ES-I3 (cell line): ENCODE data around the gene HIBCH.
"Not testable (repeated sequence)": the region's sequence is repeated elsewhere in the genome, so short reads cannot be mapped to it uniquely, and the experiment has no call there.

Experiments used
- H3K36me3 ChIP-seq: 2 replicates; pipeline ENCODE4 v1.6.1; 2013; ENCODE audit warnings: mild to moderate bottlenecking, low read length, control low read depth, moderate library complexity; ENCODE audit not compliant: insufficient read depth
- H3K4me1 ChIP-seq: 2 replicates; pipeline ENCODE4 v1.6.1; 2013; ENCODE audit warnings: mild to moderate bottlenecking, control low read depth, low read length; ENCODE audit not compliant: insufficient read depth
- H3K9ac ChIP-seq: 2 replicates; pipeline ENCODE4 v1.6.1; 2013; ENCODE audit warnings: low read depth, mild to moderate bottlenecking, low read length, moderate library complexity
- H3K9me3 ChIP-seq: 2 replicates; pipeline ENCODE4 v1.6.1; 2013; ENCODE audit warnings: mild to moderate bottlenecking, low read length, moderate library complexity; ENCODE audit not compliant: control insufficient read depth, insufficient read depth

Gene HIBCH

DNA sequence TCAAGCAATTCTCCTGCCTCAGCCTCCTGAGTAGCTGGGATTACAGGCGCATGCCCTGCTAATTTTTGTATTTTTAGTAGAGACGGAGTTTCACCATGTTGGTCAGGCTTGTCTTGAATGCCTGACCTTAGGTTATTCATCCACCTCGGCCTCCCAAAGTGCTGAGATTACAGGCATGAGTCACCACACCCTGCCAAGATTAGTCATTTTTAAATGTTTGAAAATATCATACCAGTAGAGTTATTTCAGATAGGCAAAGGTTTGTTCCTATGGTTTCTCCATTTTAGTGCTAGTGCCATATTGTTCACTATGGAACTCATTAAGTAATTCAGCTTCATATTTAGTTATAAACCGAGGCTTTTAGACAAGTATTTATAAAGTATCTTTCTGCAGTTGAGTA, 52.3 kb downstream of the HIBCH start:
- Histone ChIP-seq H3K4me1 (no peaks in the 10 kb centered on the region), H3K9me3 (no peaks in the 10 kb centered on the region; the same call in 1 of the 2 replicates), H3K9ac (no peak overlapping the region), H3K36me3 (no peaks in the 10 kb centered on the region)

DNA sequence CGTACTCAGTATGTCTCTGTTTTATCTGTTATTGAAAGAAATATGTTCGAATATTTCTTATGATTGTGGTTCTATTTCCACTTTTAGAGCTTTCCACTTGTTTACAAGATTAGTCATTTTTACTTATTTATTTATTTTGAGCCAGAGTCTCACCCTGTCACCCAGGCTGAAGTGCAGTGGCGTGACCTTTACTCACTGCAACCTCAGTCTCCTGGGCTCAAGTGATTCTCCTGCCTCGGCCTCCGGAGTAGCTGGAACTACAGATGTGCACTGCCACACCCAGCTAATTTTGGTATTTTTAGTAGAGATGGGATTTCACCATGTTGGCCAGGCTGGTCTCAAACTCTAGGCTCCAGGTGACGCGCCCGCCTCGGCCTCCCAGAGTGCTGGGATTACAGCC, 53.3 kb downstream of the HIBCH start:
- Histone ChIP-seq H3K9me3 (no peaks in the 10 kb centered on the region; the same call in 1 of the 2 replicates), H3K9ac (no peak overlapping the region), H3K36me3 (no peaks in the 10 kb centered on the region), H3K4me1 (no peaks in the 10 kb centered on the region)

DNA sequence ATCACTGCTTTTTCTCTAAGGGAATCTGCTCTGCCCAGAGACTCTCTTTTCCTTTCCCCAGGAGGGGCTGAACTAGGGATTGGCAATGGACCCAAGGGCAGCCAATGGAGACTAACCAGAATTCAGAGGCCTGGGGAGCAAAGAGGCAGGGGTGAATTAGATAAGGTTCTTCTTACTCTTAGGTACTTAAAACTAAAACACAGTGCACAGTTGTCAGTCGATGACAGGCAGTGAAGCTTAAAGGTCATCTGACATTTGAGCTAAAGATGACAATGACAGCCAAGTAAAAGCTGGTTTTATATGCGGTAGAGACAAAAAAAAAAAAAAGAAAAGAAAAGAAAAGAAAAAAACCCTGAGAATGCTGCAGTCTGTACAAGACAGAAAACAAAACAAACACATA, 57.8 kb downstream of the HIBCH start:
- Histone ChIP-seq H3K9ac (no peak overlapping the region), H3K9me3 (no peaks in the 10 kb centered on the region; the same call in 1 of the 2 replicates), H3K36me3 (peaks cover 4% of the 10 kb centered on the region; the same call in 1 of the 2 replicates), H3K4me1 (no peaks in the 10 kb centered on the region)

- H3K4me1 ChIP-seq: no peaks in the 10 kb centered on the region
- H3K36me3 ChIP-seq: peaks cover 4% of the 10 kb centered on the region; the same call in 1 of the 2 replicates
- H3K9ac ChIP-seq: no peak overlapping the region
- H3K9me3 ChIP-seq: no peaks in the 10 kb centered on the region; the same call in 1 of the 2 replicates
Observed at GRCh38 chr2:190256087-190256486, 63.5 kb downstream of the HIBCH start.

DNA sequence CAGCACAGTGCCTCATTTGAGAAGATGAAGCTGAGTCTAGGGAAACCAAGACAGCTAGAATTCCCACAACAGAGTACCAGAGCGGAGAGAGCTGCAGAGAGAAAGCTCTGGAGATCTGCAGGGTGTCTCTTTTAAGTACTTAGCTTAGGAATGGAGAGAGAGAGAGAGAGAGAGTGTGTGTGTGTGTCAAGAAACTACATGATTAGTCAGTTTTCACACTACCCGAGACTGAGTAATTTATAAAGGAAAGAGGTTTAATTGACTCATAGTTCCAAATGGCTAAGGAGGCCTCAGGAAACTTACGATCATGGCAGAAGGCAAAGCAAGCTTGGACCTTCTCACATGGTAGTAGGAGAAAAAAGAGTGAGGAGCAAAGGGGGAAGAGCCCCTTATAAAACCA, 64.0 kb downstream of the HIBCH start:
- H3K4me1 ChIP-seq: no peaks in the 10 kb centered on the region
- H3K9me3 ChIP-seq: no peaks in the 10 kb centered on the region; the same call in 1 of the 2 replicates
- H3K9ac ChIP-seq: no peak overlapping the region
- H3K36me3 ChIP-seq: peaks cover 4% of the 10 kb centered on the region; the same call in 1 of the 2 replicates

DNA sequence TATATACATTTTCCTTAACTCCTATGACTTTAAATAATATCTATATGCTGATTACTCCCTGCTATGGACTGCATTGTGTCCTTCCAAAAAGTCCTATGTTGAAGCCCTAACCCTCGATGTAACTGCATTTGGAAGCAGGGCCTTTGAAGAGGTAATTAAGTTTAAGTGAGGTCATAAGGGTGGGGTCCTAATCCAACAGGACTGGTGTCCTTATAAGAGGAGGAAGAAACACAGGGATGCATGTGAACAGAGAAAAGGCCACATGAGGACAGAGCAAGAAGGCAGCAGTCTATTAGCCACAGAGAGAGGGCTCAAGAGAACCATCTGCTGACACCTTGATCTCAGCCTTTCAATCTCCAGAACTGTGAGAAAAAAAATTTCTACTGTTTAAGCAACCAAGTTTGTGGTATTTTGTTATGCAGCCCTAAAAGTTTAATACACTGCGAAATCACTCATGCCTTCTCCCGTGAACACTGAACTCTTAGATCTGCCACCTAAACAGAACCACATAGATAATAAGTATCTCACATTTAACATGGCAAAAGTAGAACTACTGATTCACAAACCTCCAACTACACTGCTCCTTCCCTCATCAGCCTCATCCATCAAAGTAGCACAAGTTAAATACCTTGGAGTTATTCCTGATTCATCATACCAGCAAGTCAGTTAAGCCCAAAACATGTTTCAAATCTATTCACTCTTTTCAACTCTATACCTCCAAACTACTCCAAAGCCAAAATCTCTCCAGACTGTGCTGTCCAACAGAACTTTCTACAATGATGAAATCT, 65.4 kb downstream of the HIBCH start:
- Histone ChIP-seq H3K9me3 (no peaks in the 10 kb centered on the region; the same call in 1 of the 2 replicates), H3K36me3 (peaks cover 4% of the 10 kb centered on the region; the same call in 1 of the 2 replicates), H3K9ac (no peak overlapping the region), H3K4me1 (no peaks in the 10 kb centered on the region)

DNA sequence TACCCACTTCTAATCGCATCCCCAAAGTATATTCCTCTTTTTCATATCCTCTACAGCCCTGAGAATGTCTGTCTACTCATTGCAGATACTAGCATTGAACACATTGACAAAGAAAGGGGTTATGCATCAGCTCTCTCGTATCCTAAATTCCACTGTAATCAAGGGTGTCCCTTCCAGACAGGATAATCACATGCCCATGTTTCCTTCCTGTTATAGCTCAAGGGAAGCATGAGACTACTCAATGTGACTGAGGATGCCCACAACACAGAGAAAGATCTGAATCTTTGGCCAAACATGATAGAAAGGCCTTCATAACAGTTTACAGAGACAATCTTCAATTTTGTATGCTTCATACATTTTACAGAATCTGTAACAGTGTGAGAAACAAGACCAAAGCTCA, 69.2 kb downstream of the HIBCH start:
- no peaks in the 10 kb centered on the region for H3K9me3 ChIP-seq
- no peaks in the 10 kb centered on the region for H3K36me3 ChIP-seq
- H3K4me1 ChIP-seq: no peaks in the 10 kb centered on the region
- H3K9ac ChIP-seq: no peak overlapping the region

- Histone ChIP-seq H3K4me1 (no peaks in the 10 kb centered on the region), H3K9ac (no peak overlapping the region), H3K9me3 (peaks cover 3% of the 10 kb centered on the region; the same call in 1 of the 2 replicates), H3K36me3 (no peaks in the 10 kb centered on the region; the same call in 1 of the 2 replicates)
Observed at GRCh38 chr2:190235551-190236075, 84.0 kb downstream of the HIBCH start.

- Histone ChIP-seq H3K9ac (no peak overlapping the region), H3K4me1 (no peaks in the 10 kb centered on the region), H3K9me3 (peaks cover 3% of the 10 kb centered on the region; the same call in 1 of the 2 replicates), H3K36me3 (no peaks in the 10 kb centered on the region; the same call in 1 of the 2 replicates)
Observed at GRCh38 chr2:190235101-190235500, 84.5 kb downstream of the HIBCH start.

GRCh38 chr2:190223989-190224388, 95.6 kb downstream of the HIBCH start:
- H3K4me1 ChIP-seq, H3K36me3 ChIP-seq, H3K9ac ChIP-seq, H3K9me3 ChIP-seq: not testable (repeated sequence)

- H3K4me1 ChIP-seq, H3K9me3 ChIP-seq, H3K36me3 ChIP-seq, H3K9ac ChIP-seq: not testable (repeated sequence)
Observed at GRCh38 chr2:190222745-190223144, 96.9 kb downstream of the HIBCH start.

DNA sequence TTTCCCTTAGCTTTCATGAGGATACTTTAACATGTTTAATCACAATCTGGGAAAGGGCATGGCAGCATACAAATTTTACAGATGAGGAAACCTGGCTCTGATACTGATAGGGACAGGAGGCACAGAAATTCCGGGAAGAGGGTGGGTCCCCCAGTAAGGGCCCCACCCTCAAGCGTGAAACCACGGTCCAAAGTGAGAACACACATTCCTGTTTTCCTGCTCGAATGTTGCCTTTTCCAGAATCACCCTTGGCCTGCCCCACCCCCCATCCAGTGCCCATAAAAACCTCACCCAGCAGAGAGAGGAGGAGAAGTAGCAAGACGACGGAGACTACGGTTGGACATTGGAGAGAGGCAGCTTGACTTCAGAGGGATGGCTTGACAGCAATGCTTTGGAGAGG, 98.2 kb downstream of the HIBCH start:
- peaks cover 7% of the 10 kb centered on the region; the same call in 1 of the 2 replicates for H3K36me3 ChIP-seq
- peaks cover 5% of the 10 kb centered on the region; the same call in 1 of the 2 replicates for H3K9me3 ChIP-seq
- peaks cover 7% of the 10 kb centered on the region; the same call in 1 of the 2 replicates for H3K4me1 ChIP-seq
- no peak overlapping the region for H3K9ac ChIP-seq

- Histone ChIP-seq H3K9me3 (peaks cover 5% of the 10 kb centered on the region; the same call in 1 of the 2 replicates), H3K36me3 (peaks cover 7% of the 10 kb centered on the region; the same call in 1 of the 2 replicates), H3K9ac (no peak overlapping the region), H3K4me1 (peaks cover 29% of the 10 kb centered on the region)
Observed at GRCh38 chr2:190219186-190219585, 100.4 kb downstream of the HIBCH start.

GRCh38 chr2:190217616-190218015, 102.0 kb downstream of the HIBCH start:
- Histone ChIP-seq H3K36me3 (no peaks in the 10 kb centered on the region), H3K9me3 (no peaks in the 10 kb centered on the region), H3K9ac (no peak overlapping the region), H3K4me1 (peaks cover 33% of the 10 kb centered on the region)

DNA sequence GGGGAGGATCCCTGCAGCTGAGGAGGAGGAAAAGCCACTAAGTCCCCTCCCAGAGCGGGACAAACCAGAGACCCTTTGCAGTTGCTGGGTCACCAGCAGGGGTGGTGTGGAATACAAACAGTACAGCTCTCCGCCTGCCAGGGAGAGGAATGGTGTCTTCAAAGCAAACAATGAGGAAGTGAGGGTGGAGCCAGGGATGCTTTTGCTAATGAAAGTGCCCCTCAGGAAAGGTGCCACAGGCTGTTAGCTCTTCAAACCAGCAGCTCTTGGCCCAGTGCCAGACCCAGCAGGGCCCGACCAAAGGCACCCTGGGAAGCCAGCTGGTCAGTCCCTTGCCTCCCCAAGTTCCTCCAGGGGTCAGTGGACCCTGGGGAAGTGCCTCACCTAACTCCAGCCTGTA, 102.8 kb downstream of the HIBCH start:
- Histone ChIP-seq H3K9ac (no peak overlapping the region), H3K4me1 (peaks cover 33% of the 10 kb centered on the region), H3K9me3 (no peaks in the 10 kb centered on the region), H3K36me3 (no peaks in the 10 kb centered on the region)
